HepG2 (cell line): ENCODE data around the gene C11orf58. TPM values are rescaled to one million over a fixed set of nuclear protein-coding genes. Genes with fewer than 3 reads are reported as not detected.
A peak's percentile ranks its signal among the peaks of the same experiment; 100 is the strongest.

Experiments used
- ATF6 ChIP-seq: sonication (generic); formaldehyde crosslinking; conservative IDR thresholded peaks from 2 replicates; pipeline ENCODE4 v1.4.0; 2020; ENCODE audit warnings: missing genetic modification reagents
- BRD4 ChIP-seq: sonication (generic); formaldehyde crosslinking; IDR thresholded peaks from 2 replicates; pipeline ENCODE4 v1.4.0; 2020; ENCODE audit warnings: missing genetic modification reagents
- FOXK2 ChIP-seq: fragments of 450-650 bp; IDR thresholded peaks from 2 replicates; pipeline ENCODE4 v1.6.1; 2016
- GMEB2 ChIP-seq: IDR thresholded peaks from 2 replicates; pipeline ENCODE4 v1.6.1; 2016; ENCODE audit warnings: missing biosample characterization, missing genetic modification reagents, low read depth
- HNRNPLL ChIP-seq: fragments of 200-400 bp; formaldehyde crosslinking; IDR thresholded peaks from 2 replicates; pipeline ENCODE4 v1.6.1; 2017; ENCODE audit warnings: mild to moderate bottlenecking, low read depth, low read length; ENCODE audit not compliant: poor library complexity, severe bottlenecking
- NBN ChIP-seq: fragments of 450-650 bp; conservative IDR thresholded peaks from 2 replicates; pipeline ENCODE4 v1.6.1; 2017
- RAD21 ChIP-seq: fragments of 450-650 bp; formaldehyde crosslinking; IDR thresholded peaks from 2 replicates; pipeline ENCODE4 v1.5.0; 2020; ENCODE audit warnings: mild to moderate bottlenecking
- STAG1 ChIP-seq: sonication (generic); formaldehyde crosslinking; IDR thresholded peaks from 2 replicates; pipeline ENCODE4 v1.4.0; 2020; ENCODE audit warnings: missing genetic modification reagents
- TEAD3 ChIP-seq: optimal IDR thresholded peaks from 2 replicates; pipeline ENCODE3; 2016; ENCODE audit warnings: borderline replicate concordance
- TERF1 ChIP-seq: sonication (generic); formaldehyde crosslinking; IDR thresholded peaks from 2 replicates; pipeline ENCODE4 v1.8.0; 2022; ENCODE audit warnings: mild to moderate bottlenecking, missing genetic modification reagents, moderate library complexity
- TOE1 ChIP-seq: sonication (generic); formaldehyde crosslinking; IDR thresholded peaks from 2 replicates; pipeline ENCODE4 v1.4.0; 2020; ENCODE audit warnings: mild to moderate bottlenecking, missing genetic modification reagents
- XRCC5 ChIP-seq: fragments of 200-400 bp; formaldehyde crosslinking; optimal IDR thresholded peaks from 2 replicates; pipeline ENCODE3; 2017; ENCODE audit warnings: mild to moderate bottlenecking, low read length
- ZC3H4 ChIP-seq: sonication (generic); formaldehyde crosslinking; IDR thresholded peaks from 2 replicates; pipeline ENCODE4 v1.4.0; 2020; ENCODE audit warnings: missing genetic modification reagents, borderline replicate concordance
- ZNF605 ChIP-seq: sonication (generic); formaldehyde crosslinking; IDR thresholded peaks from 2 replicates; pipeline ENCODE4 v1.8.0; 2022; ENCODE audit warnings: mild to moderate bottlenecking, missing genetic modification reagents
- polyA plus RNA-seq, 8 experiments: library from polyadenylated mRNA; depleted of rRNA in 3 of 8; stranded (reverse) in 7 of 8; unstranded in 1 of 8; fragments of >200 nt; fragmentation: Illumina TruSeq in 4 of 8; extraction: Trizol in 4 of 8; gene quantifications; 2 replicates each; pipeline versions ENCODE4 v1.2.1 to v1.2.3, GENCODE V29; 2011 to 2016; ENCODE audit warnings: low read depth in 4 of 8, missing spikeins in 1 of 8, mixed read lengths in 1 of 8; ENCODE audit not compliant: insufficient read depth in 1 of 8
- total RNA-seq, 5 experiments: library from RNA; depleted of rRNA; stranded (reverse); fragments of >200 nt; fragmentation: Illumina TruSeq; extraction: Trizol; gene quantifications; 2 replicates each; pipeline ENCODE4 v1.2.3, GENCODE V29; 2016; ENCODE audit warnings: low read depth in 1 of 5
- TF ChIP-seq, protein P1 (sequence below): sonication (generic); formaldehyde crosslinking; IDR thresholded peaks from 2 replicates; pipeline ENCODE4 v1.4.0; 2020; ENCODE audit warnings: missing genetic modification reagents, borderline replicate concordance
- TF ChIP-seq, protein P2 (sequence below): sonication (generic); IDR thresholded peaks from 2 replicates; pipeline ENCODE4 v1.6.1; 2016; ENCODE audit warnings: low read depth, borderline replicate concordance
- TF ChIP-seq, protein P3 (sequence below): sonication (generic); formaldehyde crosslinking; IDR thresholded peaks from 2 replicates; pipeline ENCODE4 v1.4.0; 2020; ENCODE audit warnings: missing genetic modification reagents

The C11orf58 gene
- total and polyA plus RNA-seq, 2 of the 13 experiments (the other 11 are each of a cell fraction or from before 2014, with no cell fraction given) = 83.8 to 167 TPM

GRCh38 chr11:16788141-16789062 is 50.0 kb downstream of the C11orf58 start (continued):
- peak; percentile 72 for TF ChIP-seq STAG1 (CRISPR knock-in tag)
- TF ChIP-seq, protein P1, sequence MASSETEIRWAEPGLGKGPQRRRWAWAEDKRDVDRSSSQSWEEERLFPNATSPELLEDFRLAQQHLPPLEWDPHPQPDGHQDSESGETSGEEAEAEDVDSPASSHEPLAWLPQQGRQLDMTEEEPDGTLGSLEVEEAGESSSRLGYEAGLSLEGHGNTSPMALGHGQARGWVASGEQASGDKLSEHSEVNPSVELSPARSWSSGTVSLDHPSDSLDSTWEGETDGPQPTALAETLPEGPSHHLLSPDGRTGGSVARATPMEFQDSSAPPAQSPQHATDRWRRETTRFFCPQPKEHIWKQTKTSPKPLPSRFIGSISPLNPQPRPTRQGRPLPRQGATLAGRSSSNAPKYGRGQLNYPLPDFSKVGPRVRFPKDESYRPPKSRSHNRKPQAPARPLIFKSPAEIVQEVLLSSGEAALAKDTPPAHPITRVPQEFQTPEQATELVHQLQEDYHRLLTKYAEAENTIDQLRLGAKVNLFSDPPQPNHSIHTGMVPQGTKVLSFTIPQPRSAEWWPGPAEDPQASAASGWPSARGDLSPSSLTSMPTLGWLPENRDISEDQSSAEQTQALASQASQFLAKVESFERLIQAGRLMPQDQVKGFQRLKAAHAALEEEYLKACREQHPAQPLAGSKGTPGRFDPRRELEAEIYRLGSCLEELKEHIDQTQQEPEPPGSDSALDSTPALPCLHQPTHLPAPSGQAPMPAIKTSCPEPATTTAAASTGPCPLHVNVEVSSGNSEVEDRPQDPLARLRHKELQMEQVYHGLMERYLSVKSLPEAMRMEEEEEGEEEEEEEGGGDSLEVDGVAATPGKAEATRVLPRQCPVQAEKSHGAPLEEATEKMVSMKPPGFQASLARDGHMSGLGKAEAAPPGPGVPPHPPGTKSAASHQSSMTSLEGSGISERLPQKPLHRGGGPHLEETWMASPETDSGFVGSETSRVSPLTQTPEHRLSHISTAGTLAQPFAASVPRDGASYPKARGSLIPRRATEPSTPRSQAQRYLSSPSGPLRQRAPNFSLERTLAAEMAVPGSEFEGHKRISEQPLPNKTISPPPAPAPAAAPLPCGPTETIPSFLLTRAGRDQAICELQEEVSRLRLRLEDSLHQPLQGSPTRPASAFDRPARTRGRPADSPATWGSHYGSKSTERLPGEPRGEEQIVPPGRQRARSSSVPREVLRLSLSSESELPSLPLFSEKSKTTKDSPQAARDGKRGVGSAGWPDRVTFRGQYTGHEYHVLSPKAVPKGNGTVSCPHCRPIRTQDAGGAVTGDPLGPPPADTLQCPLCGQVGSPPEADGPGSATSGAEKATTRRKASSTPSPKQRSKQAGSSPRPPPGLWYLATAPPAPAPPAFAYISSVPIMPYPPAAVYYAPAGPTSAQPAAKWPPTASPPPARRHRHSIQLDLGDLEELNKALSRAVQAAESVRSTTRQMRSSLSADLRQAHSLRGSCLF = no peak
- TF ChIP-seq, protein P2, sequence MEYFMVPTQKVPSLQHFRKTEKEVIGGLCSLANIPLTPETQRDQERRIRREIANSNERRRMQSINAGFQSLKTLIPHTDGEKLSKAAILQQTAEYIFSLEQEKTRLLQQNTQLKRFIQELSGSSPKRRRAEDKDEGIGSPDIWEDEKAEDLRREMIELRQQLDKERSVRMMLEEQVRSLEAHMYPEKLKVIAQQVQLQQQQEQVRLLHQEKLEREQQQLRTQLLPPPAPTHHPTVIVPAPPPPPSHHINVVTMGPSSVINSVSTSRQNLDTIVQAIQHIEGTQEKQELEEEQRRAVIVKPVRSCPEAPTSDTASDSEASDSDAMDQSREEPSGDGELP = no peak
- peak; percentile 88 for TF ChIP-seq RAD21 (CRISPR knock-in tag)
- no peak for TF ChIP-seq ZNF605
- TF ChIP-seq HNRNPLL = no peak
- TF ChIP-seq TEAD3 (CRISPR knock-in tag) = peak; percentile 59
- peak; percentile 43 for TF ChIP-seq XRCC5
- TF ChIP-seq FOXK2 = no peak
- TF ChIP-seq, protein P3, sequence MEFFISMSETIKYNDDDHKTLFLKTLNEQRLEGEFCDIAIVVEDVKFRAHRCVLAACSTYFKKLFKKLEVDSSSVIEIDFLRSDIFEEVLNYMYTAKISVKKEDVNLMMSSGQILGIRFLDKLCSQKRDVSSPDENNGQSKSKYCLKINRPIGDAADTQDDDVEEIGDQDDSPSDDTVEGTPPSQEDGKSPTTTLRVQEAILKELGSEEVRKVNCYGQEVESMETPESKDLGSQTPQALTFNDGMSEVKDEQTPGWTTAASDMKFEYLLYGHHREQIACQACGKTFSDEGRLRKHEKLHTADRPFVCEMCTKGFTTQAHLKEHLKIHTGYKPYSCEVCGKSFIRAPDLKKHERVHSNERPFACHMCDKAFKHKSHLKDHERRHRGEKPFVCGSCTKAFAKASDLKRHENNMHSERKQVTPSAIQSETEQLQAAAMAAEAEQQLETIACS (CRISPR knock-in tag) = no peak
- TF ChIP-seq BRD4 (CRISPR knock-in tag) = no peak
- no peak for TF ChIP-seq ZC3H4
- TF ChIP-seq GMEB2 (CRISPR knock-in tag) = no peak
- TF ChIP-seq TERF1 = no peak
- no peak for TF ChIP-seq TOE1
- no peak for TF ChIP-seq NBN
- TF ChIP-seq ATF6 (CRISPR knock-in tag) = no peak
